Stimulated activated CD8-positive, alpha-beta memory T cell treated with anti-CD3 and anti-CD28 coated beads, Interleukin-7, amount 100 ng/mL, for 4 hours (primary cell): Measurements from ENCODE around the gene PLSCR2.
"Not testable (repeated sequence)": the region's sequence is repeated elsewhere in the genome, so short reads cannot be mapped to it uniquely, and the experiment has no call there.

Source experiments
- DNase-seq, 2 donors: peaks; one replicate each; pipeline ENCODE4 v3.0.0-alpha.2; 2020; ENCODE audit warnings: low read depth in 2 of 2

PLSCR2 gene

GRCh38 chr3:146469150-146470017 is at the start of gene PLSCR2:
TSS of gene PLSCR2 (minus strand) at chr3:146469561. CDS start at chr3:146459904, 9,657 bp downstream.
- DNase-seq = peak; percentile 43 to 67

- no peak for DNase-seq
These were observed 48.5 kb upstream of the PLSCR2 start for GRCh38 chr3:146517684-146518435.

GRCh38 chr3:146513386-146514051 is 44.2 kb upstream of the PLSCR2 start:
- DNase-seq = no peak

GRCh38 chr3:146511402-146512134 is 42.2 kb upstream of the PLSCR2 start:
- no peak for DNase-seq

- no peak for DNase-seq
These were observed 38.2 kb upstream of the PLSCR2 start for GRCh38 chr3:146507331-146508120.

- no peak for DNase-seq
These were observed 36.2 kb upstream of the PLSCR2 start for GRCh38 chr3:146505516-146505915.

GRCh38 chr3:146504498-146505197 is 35.3 kb upstream of the PLSCR2 start:
- no peak for DNase-seq

- no peak for DNase-seq
These were observed 34.3 kb upstream of the PLSCR2 start for GRCh38 chr3:146503461-146504202.

GRCh38 chr3:146502887-146503460 is 33.6 kb upstream of the PLSCR2 start:
- no peak for DNase-seq

GRCh38 chr3:146501752-146502151 is 32.4 kb upstream of the PLSCR2 start:
- no peak for DNase-seq

GRCh38 chr3:146499701-146500100 is 30.3 kb upstream of the PLSCR2 start:
- no peak for DNase-seq

GRCh38 chr3:146498002-146498736 is 28.8 kb upstream of the PLSCR2 start:
- DNase-seq = no peak

- DNase-seq = not testable (repeated sequence)
These were observed 27.9 kb upstream of the PLSCR2 start for GRCh38 chr3:146497145-146497843.

GRCh38 chr3:146496726-146497125 is 27.4 kb upstream of the PLSCR2 start:
- no peak for DNase-seq

- DNase-seq = no peak
These were observed 26.9 kb upstream of the PLSCR2 start for GRCh38 chr3:146496251-146496650.

GRCh38 chr3:146493761-146494160 is 24.4 kb upstream of the PLSCR2 start:
- no peak for DNase-seq

GRCh38 chr3:146493221-146493620 is 23.9 kb upstream of the PLSCR2 start:
- no peak for DNase-seq

GRCh38 chr3:146491303-146491702 is 21.9 kb upstream of the PLSCR2 start:
- no peak for DNase-seq
